GM23338 (cell line): ENCODE results near the gene SPIC. TPM values are rescaled to one million over a fixed set of nuclear protein-coding genes. Genes with fewer than 3 reads are reported as not detected.
"Not testable (repeated sequence)": the region's sequence is repeated elsewhere in the genome, so short reads cannot be mapped to it uniquely, and the experiment has no call there.

Experiments
- ATAC-seq: fragments of 200-7000 bp; cut with Tn5 transposase; 3 replicates; pipeline ENCODE4 v1.9.1; 2020
- DNase-seq: peaks from one replicate; pipeline ENCODE4 v3.0.0-alpha.2; 2015; ENCODE audit warnings: low spot score
- H2AFZ ChIP-seq: fragments of 200-600 bp; sonication (generic); 2 replicates; pipeline ENCODE4 v1.8.0; 2016; ENCODE audit warnings: antibody characterized with exemption, mild to moderate bottlenecking, moderate library complexity
- H3F3A ChIP-seq: fragments of 200-600 bp; sonication (generic); replicated peaks from 2 replicates; pipeline ENCODE4 v1.8.0; 2017; ENCODE audit warnings: antibody characterized with exemption, mixed run types, low read depth
- H3K27ac ChIP-seq: fragments of 200-600 bp; sonication (generic); 2 replicates; pipeline ENCODE4 v1.6.1; 2016; ENCODE audit warnings: low read depth
- H3K27me3 ChIP-seq: fragments of 200-600 bp; sonication (generic); 2 replicates; pipeline ENCODE4 v1.8.0; 2016; ENCODE audit warnings: mild to moderate bottlenecking, mixed run types, moderate library complexity; ENCODE audit not compliant: insufficient read depth
- H3K36me3 ChIP-seq: fragments of 200-600 bp; sonication (generic); 2 replicates; pipeline ENCODE4 v1.8.0; 2016; ENCODE audit warnings: mild to moderate bottlenecking; ENCODE audit not compliant: insufficient read depth
- H3K4me1 ChIP-seq: fragments of 200-600 bp; sonication (generic); 2 replicates; pipeline ENCODE4 v1.8.0; 2016; ENCODE audit warnings: mild to moderate bottlenecking, moderate library complexity; ENCODE audit not compliant: insufficient read depth
- H3K4me2 ChIP-seq: fragments of 200-600 bp; sonication (generic); 2 replicates; pipeline ENCODE4 v1.7.1; 2017; ENCODE audit warnings: mixed run types
- H3K4me3 ChIP-seq: fragments of 200-600 bp; sonication (generic); 2 replicates; pipeline ENCODE4 v1.6.1; 2016; ENCODE audit warnings: mixed run types
- H3K79me2 ChIP-seq: fragments of 200-600 bp; sonication (generic); replicated peaks from 2 replicates; pipeline ENCODE4 v1.8.0; 2017; ENCODE audit warnings: mild to moderate bottlenecking; ENCODE audit not compliant: insufficient read depth
- H3K9me2 ChIP-seq: fragments of 200-600 bp; sonication (generic); 2 replicates; pipeline ENCODE4 v1.8.0; 2017; ENCODE audit not compliant: insufficient read depth
- H4K20me1 ChIP-seq: fragments of 200-600 bp; sonication (generic); replicated peaks from 2 replicates; pipeline ENCODE4 v1.8.0; 2017; ENCODE audit warnings: mild to moderate bottlenecking; ENCODE audit not compliant: insufficient read depth
- H3K27ac Mint-ChIP-seq: 2 replicates; pipeline ENCODE4 v1.8.0; 2020; ENCODE audit warnings: inconsistent platforms, mild to moderate bottlenecking, moderate library complexity, mixed read lengths
- H3K27me3 Mint-ChIP-seq: 3 replicates; pipeline ENCODE4 v1.8.0; 2022; ENCODE audit warnings: low read depth, mild to moderate bottlenecking, moderate library complexity, mixed read lengths, inconsistent platforms; ENCODE audit not compliant: insufficient read depth, poor library complexity
- H3K36me3 Mint-ChIP-seq: 3 replicates; pipeline ENCODE4 v1.8.0; 2021; ENCODE audit warnings: low read depth, mild to moderate bottlenecking, inconsistent platforms, moderate library complexity, mixed read lengths
- H3K4me1 Mint-ChIP-seq: 3 replicates; pipeline ENCODE4 v1.8.0; 2020; ENCODE audit warnings: mild to moderate bottlenecking, inconsistent platforms, mixed read lengths
- H3K4me3 Mint-ChIP-seq: 3 replicates; pipeline ENCODE4 v1.8.0; 2021; ENCODE audit warnings: moderate library complexity, mild to moderate bottlenecking, inconsistent platforms, mixed read lengths
- H3K9me3 Mint-ChIP-seq: 3 replicates; pipeline ENCODE4 v1.8.0; 2020; ENCODE audit warnings: moderate library complexity, mild to moderate bottlenecking, inconsistent platforms, mixed read lengths
- CTCF ChIP-seq, 2 experiments: fragments of 200-600 bp in 1 of 2; sonication (generic) in 1 of 2; conservative IDR thresholded peaks; 2 replicates each; pipeline versions ENCODE4 v1.5.1 to v1.6.1; 2016 to 2017; ENCODE audit warnings: antibody characterized with exemption in 2 of 2, low read depth in 2 of 2, mild to moderate bottlenecking in 2 of 2, moderate library complexity in 1 of 2
- ETS1 ChIP-seq: IDR thresholded peaks from 2 replicates; pipeline ENCODE4 v1.6.1; 2016; ENCODE audit warnings: antibody characterized with exemption
- EZH2 ChIP-seq: fragments of 200-600 bp; sonication (generic); IDR thresholded peaks from one replicate; pipeline ENCODE4 v1.8.0; 2017; ENCODE audit warnings: antibody characterized with exemption, mild to moderate bottlenecking, low read depth; ENCODE audit not compliant: unreplicated experiment
- EZH2phosphoT487 ChIP-seq: fragments of 200-600 bp; sonication (generic); IDR thresholded peaks from one replicate; pipeline ENCODE4 v1.8.1; 2018; ENCODE audit warnings: antibody characterized with exemption; ENCODE audit not compliant: unreplicated experiment
- NANOG ChIP-seq: IDR thresholded peaks from 2 replicates; pipeline ENCODE4 v1.6.1; 2016; ENCODE audit warnings: antibody characterized with exemption, borderline replicate concordance
- POLR2AphosphoS5 ChIP-seq: IDR thresholded peaks from 2 replicates; pipeline ENCODE4 v1.6.1; 2016; ENCODE audit warnings: antibody characterized with exemption, low read depth
- REST ChIP-seq: IDR thresholded peaks from one replicate; pipeline ENCODE4 v1.6.1; 2018; ENCODE audit warnings: antibody characterized with exemption; ENCODE audit not compliant: unreplicated experiment
- ZNF331 ChIP-seq: fragments of 250-450 bp; sonication (Bioruptor Pico); IDR thresholded peaks from 2 replicates; pipeline ENCODE4 v1.5.0; 2020; ENCODE audit warnings: low read depth, mild to moderate bottlenecking, moderate library complexity
- polyA plus RNA-seq: library from polyadenylated mRNA; unstranded; fragments of >200 nt; fragmentation: Nextera tagmentation; extraction: Ambion mirVana; gene quantifications from 2 replicates; pipeline ENCODE4 v1.2.1, GENCODE V29; 2016
- total RNA-seq: library from RNA; depleted of rRNA; stranded (reverse); fragments of >200 nt; shearing (Covaris generic); gene quantifications from 2 replicates; pipeline ENCODE4 v1.2.3, GENCODE V29; 2014

SPIC gene
- total and polyA plus RNA-seq, 2 experiments from 2014 or later: not detected

- Mint-ChIP-seq H3K4me1 (peaks cover 20% of the 10 kb centered on the region), H3K27ac (no peak overlapping the region), H3K9me3 (no peaks in the 10 kb centered on the region; the same call in 2 of the 3 replicates), H3K36me3 (no peaks in the 10 kb centered on the region), H3K4me3 (no peak overlapping the region), H3K27me3 (peaks cover 6% of the 10 kb centered on the region)
- Histone ChIP-seq H2AFZ (no peak overlapping the region), H3K27me3 (no peaks in the 10 kb centered on the region), H4K20me1 (no peaks in the 10 kb centered on the region), H3K9me2 (no peaks in the 10 kb centered on the region), H3K4me3 (no peak overlapping the region), H3K4me2 (no peak overlapping the region), H3K36me3 (no peaks in the 10 kb centered on the region), H3K79me2 (no peaks in the 10 kb centered on the region), H3K4me1 (peaks cover 26% of the 10 kb centered on the region), H3F3A (no peaks in the 10 kb centered on the region), H3K27ac (no peak overlapping the region)
- DNase-seq: no peak
- no peak for TF ChIP-seq ETS1
- no peak for ATAC-seq
Observed at GRCh38 chr12:101470939-101471338, 4.2 kb upstream of the SPIC start.

GRCh38 chr12:101471878-101472277 lies 3.3 kb upstream of the SPIC start:
- H3K27me3 Mint-ChIP-seq, H3K27ac Mint-ChIP-seq, H3K27ac ChIP-seq, H3K27me3 ChIP-seq, H3K36me3 Mint-ChIP-seq, H4K20me1 ChIP-seq, DNase-seq, H2AFZ ChIP-seq, H3K36me3 ChIP-seq, H3K9me3 Mint-ChIP-seq, H3K4me2 ChIP-seq, H3K9me2 ChIP-seq, H3K79me2 ChIP-seq, H3K4me3 ChIP-seq, ATAC-seq, H3K4me3 Mint-ChIP-seq, H3F3A ChIP-seq: not testable (repeated sequence)
- peaks cover 20% of the 10 kb centered on the region for H3K4me1 Mint-ChIP-seq
- peaks cover 29% of the 10 kb centered on the region for H3K4me1 ChIP-seq

GRCh38 chr12:101474248-101474647 lies 888 bp upstream of the SPIC start:
- DNase-seq (no peak), ATAC-seq (no peak)
- Histone ChIP-seq H3K36me3 (no peaks in the 10 kb centered on the region), H3K4me3 (no peak overlapping the region), H2AFZ (no peak overlapping the region), H3F3A (no peaks in the 10 kb centered on the region), H3K27ac (no peak overlapping the region), H3K27me3 (no peaks in the 10 kb centered on the region), H3K9me2 (no peaks in the 10 kb centered on the region), H4K20me1 (no peaks in the 10 kb centered on the region), H3K79me2 (no peaks in the 10 kb centered on the region), H3K4me1 (peaks cover 29% of the 10 kb centered on the region), H3K4me2 (no peak overlapping the region)
- Mint-ChIP-seq H3K27me3 (peaks cover 6% of the 10 kb centered on the region), H3K4me3 (no peak overlapping the region), H3K36me3 (no peaks in the 10 kb centered on the region), H3K27ac (no peak overlapping the region), H3K4me1 (peaks cover 20% of the 10 kb centered on the region), H3K9me3 (no peaks in the 10 kb centered on the region; the same call in 2 of the 3 replicates)
- TF ChIP-seq ZNF331 (no peak), CTCF (conservative IDR thresholded peaks at IDR 0.05; ENCODE audit: low read depth in 2 of 2) (no peak), EZH2phosphoT487 (no peak), ETS1 (no peak), POLR2AphosphoS5 (no peak), NANOG (no peak), REST (no peak), EZH2 (no peak)
